K562 (cell line): ENCODE results near the gene E2F1. TPM values are rescaled to one million over a fixed set of nuclear protein-coding genes. Genes with fewer than 3 reads are reported as not detected.

ENCODE experiments used
- BCLAF1 ChIP-seq, 2 experiments: fragments of 450-650 bp in 1 of 2; IDR thresholded peaks; 2 replicates each; pipeline ENCODE4 v1.6.1; 2011 to 2017; ENCODE audit warnings: low read depth in 2 of 2, antibody characterized with exemption in 1 of 2, borderline replicate concordance in 1 of 2, low read length in 1 of 2, mild to moderate bottlenecking in 1 of 2, mixed read lengths in 1 of 2; ENCODE audit not compliant: control insufficient read depth in 1 of 2
- CTCF ChIP-seq, 3 experiments: IDR thresholded peaks in 2 of 3; conservative IDR thresholded peaks in 1 of 3; 2 replicates each; pipeline ENCODE4 v1.5.1; 2011 to 2012; ENCODE audit warnings: low read length in 3 of 3, mild to moderate bottlenecking in 3 of 3, control low read depth in 2 of 3, improper control_type of control experiment in 1 of 3, inconsistent platforms in 1 of 3, low read depth in 1 of 3, mixed read lengths in 1 of 3, moderate library complexity in 1 of 3; ENCODE audit not compliant: insufficient read depth in 2 of 3
- CUX1 ChIP-seq: fragments of 200-800 bp; sonication (Bioruptor generic); IDR thresholded peaks from 2 replicates; pipeline ENCODE4 v1.6.1; 2016; ENCODE audit warnings: missing genetic modification characterization, missing compliant biosample characterization
- HCFC1 ChIP-seq: IDR thresholded peaks from 2 replicates; pipeline ENCODE4 v1.6.1; 2012; ENCODE audit warnings: low read depth, low read length, improper control_type of control experiment
- HMGN3 ChIP-seq: IDR thresholded peaks from 2 replicates; pipeline ENCODE4 v1.6.1; 2011; ENCODE audit warnings: borderline replicate concordance, low read depth, mild to moderate bottlenecking, mixed read lengths, low read length; ENCODE audit not compliant: insufficient read length; ENCODE audit errors: extremely low read depth
- HNRNPLL ChIP-seq: fragments of 200-400 bp; formaldehyde crosslinking; IDR thresholded peaks from 2 replicates; pipeline ENCODE4 v1.6.1; 2017; ENCODE audit warnings: low read length, low read depth, mild to moderate bottlenecking; ENCODE audit not compliant: poor library complexity, severe bottlenecking
- JUND ChIP-seq, 2 experiments: IDR thresholded peaks; 2 replicates in 1 of 2; 3 replicates in 1 of 2; pipeline ENCODE4 v1.6.1; 2011; ENCODE audit warnings: borderline replicate concordance in 2 of 2, low read depth in 2 of 2, low read length in 2 of 2, improper control_type of control experiment in 1 of 2, missing biosample characterization in 1 of 2, missing genetic modification characterization in 1 of 2, missing genetic modification reagents in 1 of 2
- MECOM ChIP-seq: fragments of 250-450 bp; sonication (Bioruptor Pico); IDR thresholded peaks from 2 replicates; pipeline ENCODE4 v1.8.0; 2022; ENCODE audit warnings: inconsistent platforms
- MEIS2 ChIP-seq: fragments of 450-650 bp; IDR thresholded peaks from 2 replicates; pipeline ENCODE4 v1.6.1; 2014; ENCODE audit warnings: mild to moderate bottlenecking; ENCODE audit not compliant: partially characterized antibody
- MTA3 ChIP-seq: fragments of 450-650 bp; formaldehyde crosslinking; IDR thresholded peaks from 2 replicates; pipeline ENCODE4 v1.6.1; 2017; ENCODE audit warnings: mild to moderate bottlenecking, borderline replicate concordance
- SUPT5H ChIP-seq: fragments of 450-650 bp; IDR thresholded peaks from 2 replicates; pipeline ENCODE4 v1.6.1; 2016
- TBL1XR1 ChIP-seq, 2 experiments: IDR thresholded peaks; 2 replicates each; pipeline ENCODE4 v1.6.1; 2012; ENCODE audit warnings: improper control_type of control experiment in 2 of 2, low read length in 2 of 2, mild to moderate bottlenecking in 1 of 2
- ZFPM2 ChIP-seq: fragments of 250-450 bp; sonication (Bioruptor Pico); IDR thresholded peaks from 2 replicates; pipeline ENCODE4 v1.5.1; 2022; ENCODE audit warnings: mild to moderate bottlenecking
- ZNF253 ChIP-seq: fragments of 250-450 bp; sonication (Bioruptor Pico); conservative IDR thresholded peaks from 2 replicates; pipeline ENCODE4 v1.6.1; 2021; ENCODE audit warnings: mild to moderate bottlenecking
- polyA plus RNA-seq, 8 experiments: library from polyadenylated mRNA; depleted of rRNA in 4 of 8; stranded (reverse) in 5 of 8; unstranded in 3 of 8; fragments of >200 nt; fragmentation: Nextera tagmentation in 2 of 8; fragmentation: Illumina TruSeq in 1 of 8; extraction: Ambion mirVana in 2 of 8; extraction: Trizol in 1 of 8; gene quantifications; 2 replicates each; pipeline versions ENCODE4 v1.2.1 to v1.2.3, GENCODE V29; 2011 to 2014; ENCODE audit warnings: inconsistent platforms in 1 of 8, missing spikeins in 1 of 8
- total RNA-seq, 7 experiments: library from RNA; depleted of rRNA in 6 of 7; stranded (reverse); fragments of >200 nt in 6 of 7; fragmentation: Illumina TruSeq in 2 of 7; extraction: Trizol in 2 of 7; gene quantifications; 2 replicates each; pipeline versions ENCODE4 v1.2.1 to v1.2.3, GENCODE V29; 2011 to 2021; ENCODE audit warnings: low replicate concordance in 1 of 7

E2F1 gene
- total and polyA plus RNA-seq, 9 of the 15 experiments (the other 6 are each of a cell fraction or from before 2014, with no cell fraction given): 0.14 to 30.6 (median 13.1) TPM

GRCh38 chr20:33666293-33667244 lies 19.6 kb downstream of the E2F1 start, which contains the start of gene ACTL10 (continued):
- peak; percentile 81; the same call in 1 of the 2 replicates for TF ChIP-seq MTA3
- no peak for TF ChIP-seq CUX1 (CRISPR knock-in tag)
- no peak; a peak in 1 of 4 replicates for TF ChIP-seq TBL1XR1 (IDR thresholded peaks at IDR 0.05; ENCODE audit: low read length in 2 of 2)
- TF ChIP-seq ZFPM2 (CRISPR knock-in tag): no peak
- peak; percentile 71 for TF ChIP-seq HMGN3
- peak; percentile 36; the same call in 1 of the 2 replicates for TF ChIP-seq JUND (IDR thresholded peaks at IDR 0.05; ENCODE audit: borderline replicate concordance, low read depth, low read length)
- TF ChIP-seq JUND (tag; IDR thresholded peaks at IDR 0.05; ENCODE audit: borderline replicate concordance, low read depth, low read length): no peak
- TF ChIP-seq SUPT5H: peak; percentile 47; the same call in 1 of the 2 replicates
- no peak for TF ChIP-seq ZNF253 (CRISPR knock-in tag)
- peak; percentile 56 to 67 (median 61); a peak in 5 of 6 replicates for TF ChIP-seq CTCF (IDR thresholded peaks at IDR 0.05 in 2 of 3, conservative IDR thresholded peaks at IDR 0.05 in 1 of 3; ENCODE audit: insufficient read depth in 2 of 3, low read depth in 1 of 3, low read length in 3 of 3)
- TF ChIP-seq BCLAF1 (IDR thresholded peaks at IDR 0.05; ENCODE audit: borderline replicate concordance in 1 of 2, control insufficient read depth in 1 of 2, low read depth in 2 of 2, low read length in 1 of 2): 0 out of 4 replicates have a peak, but pooled peaks of 1 of the 2 experiments have one; percentile 64
- TF ChIP-seq HCFC1: peak; percentile 44; the same call in 1 of the 2 replicates
- no peak for TF ChIP-seq MECOM (CRISPR knock-in tag)
- TF ChIP-seq MEIS2: peak; percentile 32
- TF ChIP-seq HNRNPLL: peak; percentile 48
